ENCODE results near the gene VAV3.

- TF ChIP-seq CTCF (IDR thresholded peaks at IDR 0.05; ENCODE audit: insufficient read depth, low read depth, low read length): no peak
- no peak for TF ChIP-seq EZH2 (IDR thresholded peaks at IDR 0.05; ENCODE audit: insufficient read depth, low read length)
These were observed 434.4 kb downstream of the VAV3 start for GRCh38 chr1:107530543-107530942.

Measured in astrocyte (in vitro differentiated cells and primary cell).